Heart left ventricle (tissue), 16 donors: Measurements from ENCODE around the gene C1S. TPM values are rescaled to one million over a fixed set of nuclear protein-coding genes. Genes with fewer than 3 reads are reported as not detected.
A peak's percentile ranks its signal among the peaks of the same experiment; 100 is the strongest.

Source experiments
- ATAC-seq, 4 donors: fragments of 200-7000 bp; cut with Tn5 transposase; one replicate each; pipeline ENCODE4 v1.9.1; 2020 to 2022; ENCODE audit warnings: moderate library complexity in 4 of 4, mild to moderate bottlenecking in 3 of 4, moderate number of reproducible peaks in 1 of 4
- DNase-seq, 5 donors: peaks; one replicate each; pipeline ENCODE4 v3.0.0-alpha.2; 2020
- H3K27ac ChIP-seq, 12 donors: fragments of 200-600 bp; sonication (generic) in 4 of 12; one replicate each; pipeline versions ENCODE4 v1.5.0 to v1.8.0; 2016 to 2022; ENCODE audit warnings: mild to moderate bottlenecking in 2 of 12
- H3K27me3 ChIP-seq, 9 donors: fragments of 200-600 bp; sonication (generic) in 2 of 9; one replicate each; pipeline versions ENCODE4 v1.5.1 to v1.8.0; 2016 to 2022; ENCODE audit warnings: mild to moderate bottlenecking in 3 of 9
- H3K36me3 ChIP-seq, 9 donors: fragments of 200-600 bp; sonication (generic) in 2 of 9; one replicate each; pipeline versions ENCODE4 v1.5.0 to v1.8.0; 2018 to 2022; ENCODE audit warnings: mild to moderate bottlenecking in 2 of 9
- H3K4me1 ChIP-seq, 12 donors: fragments of 200-600 bp; sonication (generic) in 4 of 12; one replicate each; pipeline versions ENCODE4 v1.5.0 to v1.8.0; 2016 to 2022; ENCODE audit warnings: mild to moderate bottlenecking in 3 of 12
- H3K4me3 ChIP-seq, 12 donors: fragments of 200-600 bp; sonication (generic) in 4 of 12; one replicate each; pipeline versions ENCODE4 v1.5.0 to v1.8.0; 2017 to 2022; ENCODE audit warnings: mild to moderate bottlenecking in 9 of 12, moderate library complexity in 4 of 12
- H3K9me3 ChIP-seq, 12 donors: fragments of 200-600 bp; sonication (generic) in 4 of 12; one replicate each; pipeline versions ENCODE4 v1.5.0 to v1.8.0; 2016 to 2022; ENCODE audit warnings: mild to moderate bottlenecking in 1 of 12
- POLR2A ChIP-seq, 2 donors: fragments of 450-650 bp; IDR thresholded peaks; one replicate each; pipeline ENCODE4 v1.6.1; 2017; ENCODE audit warnings: antibody characterized with exemption in 2 of 2, mild to moderate bottlenecking in 2 of 2, moderate library complexity in 2 of 2
- WGBS, 4 donors: extraction: QIAGEN DNeasy Blood & Tissue Kit in 2 of 4; methylation state at CpG; one replicate each; pipeline versions ENCODE4 v1.1.5 to v1.1.7; 2013 to 2018; 5-methylcytosine and 5-hydroxymethylcytosine counted together
- intact Hi-C, 10 donors: fragments of 100-400 bp; cut with DNase I; formaldehyde crosslinking; loops; one replicate each; pipeline versions ENCODE4 v1.11.1 to v1.14.2; 2022
- polyA plus RNA-seq, 2 donors: library from polyadenylated mRNA; stranded (reverse); fragments of 200-250 nt; gene quantifications; one replicate each; pipeline ENCODE4 v1.2.3, GENCODE V29; 2013
- total RNA-seq, 9 donors: library from RNA; depleted of rRNA in 2 of 9; stranded (reverse); fragments of >200 nt in 2 of 9; fragmentation: NEBNext Ultra II Directional in 3 of 9; extraction: Animal tissue kit (Norgen Biotek cat#: 25700) in 3 of 9; gene quantifications; one replicate each; pipeline versions ENCODE4 v1.1.0 to v1.2.4, GENCODE V29; 2016 to 2023
- TF ChIP-seq, protein P1 (sequence below), 12 donors: fragments of 200-600 bp; sonication (generic) in 4 of 12; IDR thresholded peaks; one replicate each; pipeline versions ENCODE4 v1.5.0 to v1.8.0; 2018 to 2022; ENCODE audit warnings: antibody characterized with exemption in 12 of 12, mild to moderate bottlenecking in 5 of 12
- donor health status: ischemic (EF 13 %, LVEDD 7.1; RV severe dilation, severe dysfunction).
- donor health status: healthy with polysubstance abuse.
- donor health status: DM: no; HTN: yes; CAD: no.
- donor health status: DM: no; HTN: no; CAD: no.
- donor health status: ischemic (EF 25% LVEDD 6.9; RV normal size, moderate dysfunction).
- donor health status: ischemic (EF 25% LVEDD 5.7; RV mildly dilated, moderate dysfunction).
- donor health status: healthy.
- donor health status: DM: yes; HTN: yes; CAD: no.
- donor health status: ischemic (EF 35%, LVEDD 5.7; RV mildly dilated, moderate dysfunction).
- donor health status: nonischemic (EF 11% LVEDD 7.7; RV severe dilation, severe dysfunction).
- donor health status: DM: yes; HTN: yes; CAD: no.
- donor health status: PGD.
- donor health status: ischemic (EF 29% LVEDD 5.4; RV normal size, mild dysfunction).
- donor health status: nonischemic (EF 23%, LVEDD 6.1; RV moderate dilation, normal function).

Gene C1S
- total and polyA plus RNA-seq, 11 donors: 30.1 to 247 (median 60.5) TPM

- peaks cover 0 to 12% (median 5%) of the 10 kb centered on the region in 12 donors for H3K9me3 ChIP-seq
- peak overlapping the region in 7 of 12 donors; percentile 59 to 76 (median 70) for H3K4me3 ChIP-seq
- H3K4me1 ChIP-seq: peaks cover 0 to 41% (median 10%) of the 10 kb centered on the region in 12 donors
- ATAC-seq (no peak), DNase-seq (no peak)
- peak overlapping the region in 11 of 12 donors; percentile 75 to 94 (median 91) for H3K27ac ChIP-seq
- intact Hi-C loops: loop anchor here in 9 of 10 donors (1.0 to 10.0 kb wide), 8 partner anchors 17 to 167 kb away; partner anchors contain the start of genes C1S (in 8 of the 9), C12orf57 (in 3 of the 9), RNU7-1 (in 2 of the 9) and C1R (in 1 of the 9)
- TF ChIP-seq, protein P1, sequence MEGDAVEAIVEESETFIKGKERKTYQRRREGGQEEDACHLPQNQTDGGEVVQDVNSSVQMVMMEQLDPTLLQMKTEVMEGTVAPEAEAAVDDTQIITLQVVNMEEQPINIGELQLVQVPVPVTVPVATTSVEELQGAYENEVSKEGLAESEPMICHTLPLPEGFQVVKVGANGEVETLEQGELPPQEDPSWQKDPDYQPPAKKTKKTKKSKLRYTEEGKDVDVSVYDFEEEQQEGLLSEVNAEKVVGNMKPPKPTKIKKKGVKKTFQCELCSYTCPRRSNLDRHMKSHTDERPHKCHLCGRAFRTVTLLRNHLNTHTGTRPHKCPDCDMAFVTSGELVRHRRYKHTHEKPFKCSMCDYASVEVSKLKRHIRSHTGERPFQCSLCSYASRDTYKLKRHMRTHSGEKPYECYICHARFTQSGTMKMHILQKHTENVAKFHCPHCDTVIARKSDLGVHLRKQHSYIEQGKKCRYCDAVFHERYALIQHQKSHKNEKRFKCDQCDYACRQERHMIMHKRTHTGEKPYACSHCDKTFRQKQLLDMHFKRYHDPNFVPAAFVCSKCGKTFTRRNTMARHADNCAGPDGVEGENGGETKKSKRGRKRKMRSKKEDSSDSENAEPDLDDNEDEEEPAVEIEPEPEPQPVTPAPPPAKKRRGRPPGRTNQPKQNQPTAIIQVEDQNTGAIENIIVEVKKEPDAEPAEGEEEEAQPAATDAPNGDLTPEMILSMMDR (IDR thresholded peaks at IDR 0.05): no peak
- TF ChIP-seq POLR2A (IDR thresholded peaks at IDR 0.05): no peak
- H3K36me3 ChIP-seq: peaks cover 0 to 2% (median 0%) of the 10 kb centered on the region in 9 donors
- no peaks in the 10 kb centered on the region for H3K27me3 ChIP-seq
- 62 to 70% (median 66%) methylated on average over 5 of the region's 5 CpGs for WGBS, 4 donors
Observed at GRCh38 chr12:7109572-7109920, 49.0 kb downstream of the C1S start.

DNA sequence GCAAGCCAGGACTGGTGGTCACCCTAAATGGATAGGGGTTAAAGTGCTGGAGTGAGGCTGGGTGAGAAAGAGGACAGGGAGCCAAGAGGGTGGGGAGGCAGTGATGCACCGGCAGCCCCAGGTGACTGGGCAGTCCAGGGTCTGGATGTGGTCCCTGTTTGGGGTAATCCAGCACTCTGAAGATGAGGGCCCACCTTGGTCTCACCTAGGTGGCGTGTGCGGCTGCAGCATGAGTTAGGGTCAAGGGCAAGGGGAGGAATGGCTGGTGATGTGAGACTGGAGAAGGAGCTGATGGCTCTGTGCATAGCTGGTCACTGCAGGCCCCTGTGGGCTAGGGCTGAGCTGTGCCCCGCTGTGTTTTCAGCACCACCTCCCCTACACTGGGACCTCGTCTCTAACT, 50.1 kb downstream of the C1S start:
- H3K4me1 ChIP-seq: peaks cover 0 to 41% (median 10%) of the 10 kb centered on the region in 12 donors
- H3K27ac ChIP-seq: no peak overlapping the region
- peaks cover 0 to 10% (median 5%) of the 10 kb centered on the region in 12 donors for H3K9me3 ChIP-seq
- WGBS, 4 donors: 89 to 95% (median 94%) methylated on average over 5 of the region's 5 CpGs
- H3K36me3 ChIP-seq: peaks cover 0 to 9% (median 0%) of the 10 kb centered on the region in 9 donors
- intact Hi-C loops: loop anchor here in 4 of 10 donors (5.0 kb wide), 5 partner anchors 93 to 243 kb away; partner anchors contain the start of genes ATN1 (in 1 of the 4), LPCAT3 (in 1 of the 4) and TPI1 (in 1 of the 4)
- TF ChIP-seq, protein P1 (IDR thresholded peaks at IDR 0.05): no peak
- TF ChIP-seq POLR2A (IDR thresholded peaks at IDR 0.05): no peak
- DNase-seq: no peak
- no peak overlapping the region for H3K4me3 ChIP-seq
- no peaks in the 10 kb centered on the region for H3K27me3 ChIP-seq
- no peak for ATAC-seq

DNA sequence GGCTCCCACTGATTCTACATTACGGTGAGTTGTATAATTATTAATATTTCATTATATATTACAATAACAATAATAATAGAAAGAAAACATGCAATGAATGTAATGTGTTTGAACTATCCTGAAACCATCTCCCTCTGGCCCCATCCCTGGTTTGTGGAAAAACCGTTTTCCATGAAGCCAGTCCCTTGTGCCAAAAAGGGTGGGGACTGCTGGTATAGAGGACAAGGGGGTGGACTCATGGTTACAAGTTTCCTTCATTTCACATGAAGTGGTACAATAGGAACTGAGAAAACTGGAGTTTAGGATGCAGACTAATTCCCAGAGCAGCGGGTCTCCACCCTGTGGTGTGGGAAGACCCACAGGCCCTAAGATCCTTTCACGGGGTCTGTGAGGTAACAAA, 51.5 kb downstream of the C1S start:
- peak overlapping the region in 1 of 12 donors; percentile 1 for H3K27ac ChIP-seq
- H3K9me3 ChIP-seq: no peaks in the 10 kb centered on the region
- H3K4me1 ChIP-seq: peaks cover 0 to 37% (median 10%) of the 10 kb centered on the region in 12 donors
- 78 to 85% (median 81%) methylated on average over 4 of the region's 4 CpGs for WGBS, 4 donors
- intact Hi-C loops: loop anchor here in 4 of 10 donors (5.0 kb wide), 5 partner anchors 95 to 245 kb away; partner anchors contain the start of genes ATN1 (in 1 of the 4), LPCAT3 (in 1 of the 4) and TPI1 (in 1 of the 4)
- no peak for ATAC-seq
- H3K27me3 ChIP-seq: no peaks in the 10 kb centered on the region
- DNase-seq: no peak
- peaks cover 0 to 14% (median 0%) of the 10 kb centered on the region in 9 donors for H3K36me3 ChIP-seq
- TF ChIP-seq, protein P1 (IDR thresholded peaks at IDR 0.05): no peak
- no peak for TF ChIP-seq POLR2A (IDR thresholded peaks at IDR 0.05)
- H3K4me3 ChIP-seq: no peak overlapping the region

- 23 to 42% (median 35%) methylated on average over 4 to 5 of the region's 5 CpGs for WGBS, 4 donors
- peaks cover 0 to 19% (median 0%) of the 10 kb centered on the region in 9 donors for H3K36me3 ChIP-seq
- H3K27ac ChIP-seq: no peak overlapping the region
- H3K4me3 ChIP-seq: no peak overlapping the region
- no peak for ATAC-seq
- intact Hi-C loops: loop anchor here in 4 of 10 donors (1.0 to 5.0 kb wide), 6 partner anchors 53 to 246 kb away; partner anchors contain the start of genes ATN1 (in 1 of the 4), C1S (in 1 of the 4), LPCAT3 (in 1 of the 4) and TPI1 (in 1 of the 4)
- no peak for DNase-seq
- TF ChIP-seq POLR2A (IDR thresholded peaks at IDR 0.05): no peak
- TF ChIP-seq, protein P1 (IDR thresholded peaks at IDR 0.05): peak; percentile 75 to 89 (median 85)
- no peaks in the 10 kb centered on the region for H3K9me3 ChIP-seq
- H3K27me3 ChIP-seq: no peaks in the 10 kb centered on the region
- H3K4me1 ChIP-seq: peaks cover 0 to 26% (median 5%) of the 10 kb centered on the region in 12 donors
Observed at GRCh38 chr12:7113389-7113871, 52.9 kb downstream of the C1S start.
